Measurements from ENCODE around the gene HACD3.

HACD3 gene, protein sequence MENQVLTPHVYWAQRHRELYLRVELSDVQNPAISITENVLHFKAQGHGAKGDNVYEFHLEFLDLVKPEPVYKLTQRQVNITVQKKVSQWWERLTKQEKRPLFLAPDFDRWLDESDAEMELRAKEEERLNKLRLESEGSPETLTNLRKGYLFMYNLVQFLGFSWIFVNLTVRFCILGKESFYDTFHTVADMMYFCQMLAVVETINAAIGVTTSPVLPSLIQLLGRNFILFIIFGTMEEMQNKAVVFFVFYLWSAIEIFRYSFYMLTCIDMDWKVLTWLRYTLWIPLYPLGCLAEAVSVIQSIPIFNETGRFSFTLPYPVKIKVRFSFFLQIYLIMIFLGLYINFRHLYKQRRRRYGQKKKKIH

DNA sequence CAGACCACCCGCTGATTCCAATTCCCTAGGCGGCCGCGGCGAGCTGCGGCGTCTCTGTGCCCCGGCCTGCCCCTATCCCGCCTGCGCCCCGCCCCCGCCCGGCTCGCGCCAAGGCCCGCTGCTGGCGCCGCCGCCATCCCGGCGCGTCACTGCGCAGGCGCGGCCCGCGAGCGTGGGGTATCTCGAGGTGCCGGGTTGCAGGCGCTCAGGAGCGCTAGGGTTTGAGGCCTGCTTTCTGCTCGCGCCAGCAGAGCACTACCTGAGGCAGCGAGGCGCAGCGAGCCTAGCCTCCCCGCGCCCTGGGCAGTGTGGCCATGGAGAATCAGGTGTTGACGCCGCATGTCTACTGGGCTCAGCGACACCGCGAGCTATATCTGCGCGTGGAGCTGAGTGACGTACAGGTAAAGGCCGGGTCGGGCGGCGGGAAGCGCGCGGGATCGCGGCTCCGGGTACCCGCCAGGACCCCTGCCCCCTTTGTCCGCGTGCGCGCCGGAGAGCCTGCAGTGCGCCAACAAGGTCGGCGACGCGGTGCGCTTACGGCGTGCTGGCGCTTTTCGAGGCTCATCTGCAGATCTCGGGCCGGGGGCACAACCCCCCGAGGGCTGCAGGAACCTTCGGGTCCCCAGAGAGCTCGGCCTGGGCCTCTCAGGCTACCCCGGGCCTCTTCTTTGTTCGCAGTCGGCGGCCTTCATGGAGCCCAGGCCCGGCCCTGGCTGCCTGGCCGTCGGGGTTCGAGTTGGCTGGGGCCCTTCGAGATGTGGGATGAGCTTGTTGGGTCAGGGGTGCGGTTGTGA is at the start of gene HACD3:
HACD3 (plus strand) TSS at position 146 of the 794 bp plus-strand sequence; CDS start at position 315, 169 bp downstream.
- H3K9ac ChIP-seq (ENCODE audit: low read length in 2 of 2) = peak within 1 kb of the TSS; percentile 71 to 80
- no peaks in the 10 kb centered on the region for H3K36me3 ChIP-seq (ENCODE audit: control insufficient read depth in 2 of 2, insufficient read depth in 2 of 2, low read length in 2 of 2)
- peak within 1 kb of the TSS; percentile 78 to 91 for H3K4me3 ChIP-seq (ENCODE audit: low read length in 2 of 2)
- H3K27me3 ChIP-seq (ENCODE audit: control insufficient read depth in 1 of 2, insufficient read depth in 2 of 2, low read length in 2 of 2) = no peaks in the 10 kb centered on the region
- no peaks in the 10 kb centered on the region for H3K9me3 ChIP-seq (ENCODE audit: control insufficient read depth in 2 of 2, low read length in 2 of 2)
- H3K4me1 ChIP-seq (ENCODE audit: control insufficient read depth, insufficient read depth, low read length) = peaks cover 14% of the 10 kb centered on the region
- peak within 1 kb of the TSS; percentile 53 for H3K27ac ChIP-seq (ENCODE audit: low read length)

DNA sequence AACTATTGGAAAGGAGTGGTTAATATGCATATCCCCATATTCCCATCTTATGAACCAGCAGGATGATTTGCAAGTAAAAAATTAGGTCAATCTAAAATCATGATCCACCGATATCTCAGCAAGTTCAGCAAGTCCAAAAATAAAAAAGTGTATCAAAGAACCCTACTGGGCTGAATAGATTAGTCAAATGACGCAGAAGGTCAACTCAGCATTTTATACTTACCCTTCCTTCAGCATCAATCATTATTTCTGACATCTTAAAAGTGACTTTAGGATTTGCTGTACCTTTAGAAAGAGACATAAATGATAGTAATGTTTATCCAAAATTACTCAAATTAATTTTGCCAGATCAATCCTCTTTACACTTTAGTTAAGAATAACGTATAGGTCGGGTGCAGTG is 45.4 kb upstream of the HACD3 start:
- H3K27me3 ChIP-seq (ENCODE audit: control insufficient read depth in 1 of 2, insufficient read depth in 2 of 2, low read length in 2 of 2) = no peaks in the 10 kb centered on the region
- no peak overlapping the region for H3K9ac ChIP-seq (ENCODE audit: low read length in 2 of 2)
- H3K4me1 ChIP-seq (ENCODE audit: control insufficient read depth, insufficient read depth, low read length) = no peaks in the 10 kb centered on the region
- no peaks in the 10 kb centered on the region for H3K9me3 ChIP-seq (ENCODE audit: control insufficient read depth in 2 of 2, low read length in 2 of 2)
- peaks cover 19 to 21% of the 10 kb centered on the region in 2 donors for H3K36me3 ChIP-seq (ENCODE audit: control insufficient read depth in 2 of 2, insufficient read depth in 2 of 2, low read length in 2 of 2)
- no peak overlapping the region for H3K27ac ChIP-seq (ENCODE audit: low read length)
- H3K4me3 ChIP-seq (ENCODE audit: low read length in 2 of 2) = no peak overlapping the region

DNA sequence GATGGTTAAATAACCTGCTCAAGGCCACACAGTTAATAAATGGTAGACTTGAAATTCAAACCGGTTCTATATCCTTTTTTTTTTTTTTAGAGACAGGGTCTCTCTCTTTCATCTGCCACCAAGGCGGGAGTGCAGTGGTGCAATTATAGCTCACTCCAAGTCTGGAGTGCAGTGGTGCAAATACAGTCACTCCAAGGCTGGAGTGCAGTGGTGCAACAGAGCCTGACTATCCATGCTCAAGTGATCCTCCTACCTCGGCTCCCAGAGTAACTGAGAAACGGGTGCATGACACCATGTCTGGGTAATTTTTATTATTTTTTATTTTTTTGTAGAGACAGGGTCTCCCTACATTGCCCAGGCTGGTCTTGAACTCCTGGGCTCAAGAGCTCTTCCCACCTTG is 36.2 kb upstream of the HACD3 start:
- peaks cover 14 to 17% of the 10 kb centered on the region in 2 donors for H3K36me3 ChIP-seq (ENCODE audit: control insufficient read depth in 2 of 2, insufficient read depth in 2 of 2, low read length in 2 of 2)
- H3K9me3 ChIP-seq (ENCODE audit: control insufficient read depth in 2 of 2, low read length in 2 of 2) = no peaks in the 10 kb centered on the region

DNA sequence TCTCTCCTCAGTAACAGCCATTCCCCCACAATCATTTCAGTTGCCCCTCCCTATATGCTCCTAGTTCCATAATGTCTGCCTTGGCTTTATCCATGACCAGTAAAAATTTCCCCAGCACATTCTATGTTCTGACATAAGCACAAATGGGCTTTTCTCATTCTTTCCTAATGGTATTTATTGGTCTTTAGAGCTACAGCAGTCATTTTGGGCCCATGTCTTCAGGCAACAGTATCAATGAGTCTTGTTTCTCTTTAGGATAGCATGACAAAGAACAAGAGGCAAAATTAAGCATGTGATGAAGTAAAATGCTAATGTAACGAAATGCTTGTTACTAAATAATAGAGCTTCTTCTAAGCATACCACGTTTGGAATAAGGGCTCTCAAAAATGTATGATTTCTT is 20.9 kb upstream of the HACD3 start:
- Histone ChIP-seq H3K36me3 (ENCODE audit: control insufficient read depth in 2 of 2, insufficient read depth in 2 of 2, low read length in 2 of 2) (peaks cover 7 to 10% of the 10 kb centered on the region in 2 donors), H3K9me3 (ENCODE audit: control insufficient read depth in 2 of 2, low read length in 2 of 2) (no peaks in the 10 kb centered on the region), H3K9ac (ENCODE audit: low read length in 2 of 2) (no peak overlapping the region), H3K4me3 (ENCODE audit: low read length in 2 of 2) (no peak overlapping the region), H3K27me3 (ENCODE audit: control insufficient read depth in 1 of 2, insufficient read depth in 2 of 2, low read length in 2 of 2) (no peaks in the 10 kb centered on the region), H3K4me1 (ENCODE audit: control insufficient read depth, insufficient read depth, low read length) (no peaks in the 10 kb centered on the region), H3K27ac (ENCODE audit: low read length) (no peak overlapping the region)

More for the DNA sequence above, 36.2 kb upstream of the HACD3 start:
- Histone ChIP-seq H3K4me1 (ENCODE audit: control insufficient read depth, insufficient read depth, low read length) (no peaks in the 10 kb centered on the region), H3K9ac (ENCODE audit: low read length in 2 of 2) (no peak overlapping the region), H3K4me3 (ENCODE audit: low read length in 2 of 2) (no peak overlapping the region), H3K27me3 (ENCODE audit: control insufficient read depth in 1 of 2, insufficient read depth in 2 of 2, low read length in 2 of 2) (no peaks in the 10 kb centered on the region), H3K27ac (ENCODE audit: low read length) (no peak overlapping the region)

DNA sequence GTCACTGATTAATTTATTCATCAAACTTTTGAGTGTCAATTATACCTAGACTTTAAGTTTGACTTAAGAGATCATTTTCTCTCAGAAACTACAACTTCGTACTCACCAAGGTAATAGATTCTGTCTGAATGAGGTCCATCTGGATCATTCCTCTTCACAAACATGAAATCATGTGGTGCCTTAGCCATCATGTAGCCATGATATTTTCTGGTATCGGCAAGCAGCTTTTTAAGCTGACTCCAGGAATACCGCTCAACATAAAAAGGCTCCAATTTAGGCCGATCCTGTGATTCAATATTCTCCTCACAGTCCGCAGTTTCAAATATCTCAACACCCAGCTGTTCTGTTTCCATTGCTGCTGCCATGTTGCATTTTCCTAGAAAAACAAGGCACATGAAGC is 18.1 kb upstream of the HACD3 start:
- peak overlapping the region in 1 of 2 donors; percentile 1 for H3K4me3 ChIP-seq (ENCODE audit: low read length in 2 of 2)
- H3K4me1 ChIP-seq (ENCODE audit: control insufficient read depth, insufficient read depth, low read length) = peaks cover 9% of the 10 kb centered on the region

DNA sequence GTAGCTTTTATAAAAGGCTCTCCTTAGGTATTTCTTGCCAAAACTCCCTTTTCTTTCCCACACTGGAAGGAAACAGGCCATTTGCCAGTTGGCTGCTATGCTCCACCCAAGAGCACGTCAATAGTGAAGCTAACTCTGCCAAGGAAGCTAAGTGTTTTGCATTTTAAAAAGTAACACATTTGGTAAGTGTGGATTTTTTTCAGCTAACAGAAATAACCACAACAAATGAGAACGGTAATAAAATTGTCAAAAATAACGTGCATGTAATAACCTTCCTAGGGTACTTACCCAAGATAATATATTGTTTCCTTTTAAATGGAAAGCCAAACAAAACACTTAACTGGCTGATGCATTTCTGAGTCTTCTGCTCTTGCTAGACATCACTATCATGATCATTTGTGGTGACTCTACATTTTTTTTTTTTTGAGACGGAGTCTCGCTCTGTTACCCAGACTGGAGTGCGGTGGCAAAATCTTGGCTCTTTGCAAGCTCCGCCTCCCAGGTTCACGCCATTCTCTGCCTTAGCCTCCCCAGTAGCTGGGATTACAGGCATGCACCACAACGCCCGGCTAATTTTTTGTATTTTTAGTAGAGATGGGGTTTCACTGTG is 17.4 kb upstream of the HACD3 start:
- Histone ChIP-seq H3K27me3 (ENCODE audit: control insufficient read depth in 1 of 2, insufficient read depth in 2 of 2, low read length in 2 of 2) (no peaks in the 10 kb centered on the region), H3K4me3 (ENCODE audit: low read length in 2 of 2) (peak overlapping the region in 1 of 2 donors; percentile 1), H3K9me3 (ENCODE audit: control insufficient read depth in 2 of 2, low read length in 2 of 2) (no peaks in the 10 kb centered on the region), H3K36me3 (ENCODE audit: control insufficient read depth in 2 of 2, insufficient read depth in 2 of 2, low read length in 2 of 2) (peaks cover 0 to 10% of the 10 kb centered on the region in 2 donors), H3K9ac (ENCODE audit: low read length in 2 of 2) (no peak overlapping the region), H3K27ac (ENCODE audit: low read length) (no peak overlapping the region), H3K4me1 (ENCODE audit: control insufficient read depth, insufficient read depth, low read length) (peaks cover 12% of the 10 kb centered on the region)

More for the DNA sequence above, 18.1 kb upstream of the HACD3 start:
- Histone ChIP-seq H3K27ac (ENCODE audit: low read length) (no peak overlapping the region), H3K27me3 (ENCODE audit: control insufficient read depth in 1 of 2, insufficient read depth in 2 of 2, low read length in 2 of 2) (no peaks in the 10 kb centered on the region), H3K9ac (ENCODE audit: low read length in 2 of 2) (peak overlapping the region in 1 of 2 donors; percentile 3), H3K9me3 (ENCODE audit: control insufficient read depth in 2 of 2, low read length in 2 of 2) (no peaks in the 10 kb centered on the region), H3K36me3 (ENCODE audit: control insufficient read depth in 2 of 2, insufficient read depth in 2 of 2, low read length in 2 of 2) (peaks cover 4 to 12% of the 10 kb centered on the region in 2 donors)

DNA sequence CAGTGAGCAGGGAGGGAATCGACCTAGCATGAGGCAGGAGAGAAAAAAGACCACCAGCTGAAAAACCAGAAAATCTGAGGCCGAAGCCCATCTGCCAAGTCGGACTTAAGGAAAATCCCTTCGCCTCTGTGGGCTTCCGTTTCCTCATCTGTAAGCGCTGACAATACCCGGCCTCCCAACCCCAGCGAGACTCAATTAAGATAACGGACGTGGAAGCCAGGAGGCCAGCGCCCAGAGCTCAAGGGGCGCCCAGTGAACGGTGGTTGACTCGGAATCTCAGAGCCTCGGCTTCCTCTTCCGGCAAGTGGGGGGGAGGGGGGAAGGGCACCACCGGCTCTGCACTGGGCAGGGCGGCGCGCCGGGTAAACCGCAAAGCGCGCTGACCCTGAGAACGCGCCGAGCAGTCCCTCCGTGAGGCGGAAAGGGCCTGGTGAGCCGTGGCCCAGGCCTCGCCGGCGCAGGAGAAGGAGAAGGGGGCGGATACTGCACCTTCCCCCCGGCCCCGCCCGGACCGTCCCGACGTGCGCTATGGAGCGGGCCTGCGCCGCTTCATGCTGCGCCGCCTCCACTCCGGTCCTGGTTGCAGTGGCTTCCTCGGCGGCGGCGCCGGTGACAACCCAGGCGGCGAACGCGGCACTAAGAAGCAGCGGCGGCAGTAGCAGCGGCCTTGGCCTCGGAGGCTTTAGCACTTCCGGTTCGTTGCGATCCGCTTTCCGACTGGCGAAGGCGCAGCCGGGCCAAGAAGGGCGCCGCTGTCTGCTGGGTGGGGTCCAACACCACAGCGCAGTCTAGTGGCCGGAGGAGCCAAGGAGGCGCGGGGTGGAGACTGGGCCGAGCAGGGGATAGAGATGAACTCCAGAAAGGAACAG is 13.0 kb upstream of the HACD3 start, which contains the start of gene DPP8:
DPP8 (minus strand) TSS at position 693 of the 869 bp plus-strand sequence. CDS start 5,136 bp downstream, outside the sequence.
- no peaks in the 10 kb centered on the region for H3K9me3 ChIP-seq (ENCODE audit: control insufficient read depth in 2 of 2, low read length in 2 of 2)
- no peaks in the 10 kb centered on the region for H3K27me3 ChIP-seq (ENCODE audit: control insufficient read depth in 1 of 2, insufficient read depth in 2 of 2, low read length in 2 of 2)
- peaks cover 0 to 4% of the 10 kb centered on the region in 2 donors for H3K36me3 ChIP-seq (ENCODE audit: control insufficient read depth in 2 of 2, insufficient read depth in 2 of 2, low read length in 2 of 2)
- peak within 1 kb of the TSS; percentile 96 for H3K4me3 ChIP-seq (ENCODE audit: low read length in 2 of 2)
- peak within 1 kb of the TSS; percentile 83 to 92 for H3K9ac ChIP-seq (ENCODE audit: low read length in 2 of 2)
- H3K27ac ChIP-seq (ENCODE audit: low read length) = peak within 1 kb of the TSS; percentile 71
- H3K4me1 ChIP-seq (ENCODE audit: control insufficient read depth, insufficient read depth, low read length) = peaks cover 12% of the 10 kb centered on the region

DNA sequence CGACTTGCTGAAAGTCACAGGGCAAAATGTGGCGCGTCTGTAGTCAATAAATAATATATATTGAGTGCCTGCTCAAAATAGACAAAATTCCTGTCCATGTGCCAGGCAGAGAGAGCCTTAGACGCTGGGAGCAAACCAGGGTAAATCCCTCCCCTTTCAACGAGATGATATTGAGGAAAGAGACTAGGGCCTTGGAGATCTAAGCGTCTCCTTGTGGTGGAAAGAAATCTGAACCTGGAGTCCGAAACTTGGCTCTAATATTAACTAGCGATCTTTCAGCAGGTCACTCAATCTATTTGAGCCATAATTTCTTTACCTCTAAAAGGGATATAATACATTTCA is 12.4 kb upstream of the HACD3 start:
- Histone ChIP-seq H3K27ac (ENCODE audit: low read length) (peak overlapping the region; percentile 71), H3K27me3 (ENCODE audit: control insufficient read depth in 1 of 2, insufficient read depth in 2 of 2, low read length in 2 of 2) (no peaks in the 10 kb centered on the region), H3K4me3 (ENCODE audit: low read length in 2 of 2) (peak overlapping the region; percentile 40 to 96), H3K9ac (ENCODE audit: low read length in 2 of 2) (no peak overlapping the region), H3K9me3 (ENCODE audit: control insufficient read depth in 2 of 2, low read length in 2 of 2) (no peaks in the 10 kb centered on the region), H3K4me1 (ENCODE audit: control insufficient read depth, insufficient read depth, low read length) (peaks cover 12% of the 10 kb centered on the region), H3K36me3 (ENCODE audit: control insufficient read depth in 2 of 2, insufficient read depth in 2 of 2, low read length in 2 of 2) (peaks cover 0 to 4% of the 10 kb centered on the region in 2 donors)

DNA sequence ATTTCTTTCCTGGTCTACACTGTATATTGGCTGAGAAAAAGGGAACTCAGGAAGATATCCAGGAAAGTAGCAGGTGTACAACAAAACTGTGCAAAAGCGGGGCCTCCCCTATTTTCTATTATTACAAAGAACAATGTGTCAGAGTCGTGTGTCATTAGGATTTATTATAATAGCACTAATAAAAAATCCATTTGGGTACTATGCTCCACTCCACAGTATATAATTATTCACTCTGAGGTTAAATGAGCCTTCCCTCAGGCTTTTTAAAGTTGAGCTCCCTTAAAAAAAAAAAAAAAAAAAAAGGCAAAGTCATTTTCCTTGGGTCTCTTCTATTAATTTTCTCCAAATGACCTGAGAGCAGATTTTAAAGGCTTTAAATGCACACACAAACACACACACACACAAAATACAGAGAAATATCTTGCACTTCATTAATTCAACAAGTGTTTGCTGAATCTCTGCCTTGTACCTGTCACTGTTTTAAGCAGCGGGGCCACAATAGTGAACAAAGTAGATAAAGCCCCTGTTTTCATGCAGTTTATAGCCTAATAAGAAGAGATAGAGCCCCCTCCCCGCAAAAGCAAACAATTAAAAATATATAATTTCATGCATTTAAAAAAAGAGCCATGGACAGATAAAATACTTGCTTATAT is 11.5 kb upstream of the HACD3 start:
- no peaks in the 10 kb centered on the region for H3K27me3 ChIP-seq (ENCODE audit: control insufficient read depth in 1 of 2, insufficient read depth in 2 of 2, low read length in 2 of 2)
- peaks cover 12% of the 10 kb centered on the region for H3K4me1 ChIP-seq (ENCODE audit: control insufficient read depth, insufficient read depth, low read length)
- H3K36me3 ChIP-seq (ENCODE audit: control insufficient read depth in 2 of 2, insufficient read depth in 2 of 2, low read length in 2 of 2) = peaks cover 0 to 4% of the 10 kb centered on the region in 2 donors
- no peak overlapping the region for H3K4me3 ChIP-seq (ENCODE audit: low read length in 2 of 2)
- H3K9ac ChIP-seq (ENCODE audit: low read length in 2 of 2) = no peak overlapping the region
- H3K9me3 ChIP-seq (ENCODE audit: control insufficient read depth in 2 of 2, low read length in 2 of 2) = no peaks in the 10 kb centered on the region
- H3K27ac ChIP-seq (ENCODE audit: low read length) = no peak overlapping the region
